Left ventricle myocardium inferior (tissue), 1 donor: ENCODE data around the gene LDLRAP1. TPM values are rescaled to one million over a fixed set of nuclear protein-coding genes. Genes with fewer than 3 reads are reported as not detected.
A peak's percentile ranks its signal among the peaks of the same experiment; 100 is the strongest.

Experiments
- DNase-seq: peaks from one replicate; pipeline ENCODE4 v3.0.0-alpha.2; 2020
- H3K27ac ChIP-seq: fragments of 200-600 bp; replicated peaks from 2 replicates; pipeline ENCODE4 v1.8.0; 2021
- H3K27me3 ChIP-seq: fragments of 200-600 bp; 2 replicates; pipeline ENCODE4 v1.8.0; 2021; ENCODE audit warnings: low read depth
- H3K36me3 ChIP-seq: fragments of 200-600 bp; 2 replicates; pipeline ENCODE4 v1.8.0; 2021
- H3K4me1 ChIP-seq: fragments of 200-600 bp; 2 replicates; pipeline ENCODE4 v1.8.0; 2021
- H3K4me3 ChIP-seq: fragments of 200-600 bp; 2 replicates; pipeline ENCODE4 v1.8.0; 2021; ENCODE audit warnings: mild to moderate bottlenecking, moderate library complexity
- H3K9me3 ChIP-seq: fragments of 200-600 bp; replicated peaks from 2 replicates; pipeline ENCODE4 v1.8.0; 2021
- CTCF ChIP-seq: fragments of 200-600 bp; IDR thresholded peaks from 2 replicates; pipeline ENCODE4 v1.8.0; 2021; ENCODE audit warnings: antibody characterized with exemption, mild to moderate bottlenecking, borderline replicate concordance
- intact Hi-C: fragments of 100-400 bp; cut with micrococcal nuclease; formaldehyde crosslinking; loops from one replicate; pipeline ENCODE4 v1.11.0; 2022
- total RNA-seq: library from RNA; stranded (reverse); fragmentation: NEBNext Ultra II Directional; extraction: Animal tissue kit (Norgen Biotek cat#: 25700); gene quantifications from one replicate; pipeline ENCODE4 v1.2.1, GENCODE V29; 2021
- donor health status: DM: no; HTN: yes; CAD: no; lungs with severe emphysema.

LDLRAP1 gene
- total RNA-seq, 1 donor from 2014 or later, result 14.4 TPM

GRCh38 chr1:25543005-25543424, 391 bp upstream of the LDLRAP1 start:
- intact Hi-C loops, result no loop called here
- Histone ChIP-seq H3K27me3 (no peaks in the 10 kb centered on the region), H3K27ac (peak overlapping the region; percentile 93)

GRCh38 chr1:25544243-25544764, 898 bp downstream of the LDLRAP1 start:
- Histone ChIP-seq H3K4me3 (peak overlapping the region; percentile 99), H3K27ac (peak overlapping the region; percentile 93), H3K4me1 (peaks cover 54% of the 10 kb centered on the region), H3K27me3 (no peaks in the 10 kb centered on the region), H3K36me3 (no peaks in the 10 kb centered on the region), H3K9me3 (no peaks in the 10 kb centered on the region)
- TF ChIP-seq CTCF, result no peak
- no peak for DNase-seq
- intact Hi-C loops, result no loop called here

More at GRCh38 chr1:25543005-25543424, 391 bp upstream of the LDLRAP1 start:
- no peak for TF ChIP-seq CTCF
- peak overlapping the region; percentile 99 for H3K4me3 ChIP-seq
- H3K9me3 ChIP-seq, result no peaks in the 10 kb centered on the region
- DNase-seq, result no peak
- peaks cover 41% of the 10 kb centered on the region for H3K4me1 ChIP-seq
- H3K36me3 ChIP-seq, result no peaks in the 10 kb centered on the region

GRCh38 chr1:25544819-25545218, 1.4 kb downstream of the LDLRAP1 start:
- no peak for DNase-seq
- peaks cover 59% of the 10 kb centered on the region for H3K4me1 ChIP-seq
- H3K27me3 ChIP-seq, result no peaks in the 10 kb centered on the region
- no peak for TF ChIP-seq CTCF
- peak overlapping the region; percentile 93 for H3K27ac ChIP-seq
- H3K9me3 ChIP-seq, result no peaks in the 10 kb centered on the region
- intact Hi-C loops, result no loop called here
- peak overlapping the region; percentile 99 for H3K4me3 ChIP-seq
- H3K36me3 ChIP-seq, result no peaks in the 10 kb centered on the region

- Histone ChIP-seq H3K27me3 (no peaks in the 10 kb centered on the region), H3K4me3 (no peak overlapping the region), H3K4me1 (peaks cover 68% of the 10 kb centered on the region), H3K9me3 (no peaks in the 10 kb centered on the region), H3K27ac (peak overlapping the region; percentile 4), H3K36me3 (no peaks in the 10 kb centered on the region)
- DNase-seq, result no peak
- intact Hi-C loops, result no loop called here
- no peak for TF ChIP-seq CTCF
Measured at GRCh38 chr1:25545767-25546166, 2.4 kb downstream of the LDLRAP1 start.

GRCh38 chr1:25546193-25546592, 2.8 kb downstream of the LDLRAP1 start:
- no peaks in the 10 kb centered on the region for H3K27me3 ChIP-seq
- no peak for TF ChIP-seq CTCF
- H3K27ac ChIP-seq, result peak overlapping the region; percentile 4
- peaks cover 73% of the 10 kb centered on the region for H3K4me1 ChIP-seq
- intact Hi-C loops, result no loop called here
- no peaks in the 10 kb centered on the region for H3K36me3 ChIP-seq
- DNase-seq, result no peak
- no peaks in the 10 kb centered on the region for H3K9me3 ChIP-seq
- H3K4me3 ChIP-seq, result no peak overlapping the region

- no peaks in the 10 kb centered on the region for H3K36me3 ChIP-seq
- H3K27ac ChIP-seq, result peak overlapping the region; percentile 85
- no peak overlapping the region for H3K4me3 ChIP-seq
- H3K9me3 ChIP-seq, result no peaks in the 10 kb centered on the region
- no peak for DNase-seq
- intact Hi-C loops, result no loop called here
- H3K4me1 ChIP-seq, result peaks cover 92% of the 10 kb centered on the region
- TF ChIP-seq CTCF, result no peak
- no peaks in the 10 kb centered on the region for H3K27me3 ChIP-seq
Measured at GRCh38 chr1:25548601-25549000, 5.2 kb downstream of the LDLRAP1 start.
